Measurements from ENCODE around the gene LDLRAD4. TPM values are rescaled to one million over a fixed set of nuclear protein-coding genes. Genes with fewer than 3 reads are reported as not detected.

LDLRAD4 gene
- total and polyA plus RNA-seq, 9 of the 15 experiments (the other 6 are each of a cell fraction or from before 2014, with no cell fraction given) = 0.01 TPM; not detected in 8

DNA sequence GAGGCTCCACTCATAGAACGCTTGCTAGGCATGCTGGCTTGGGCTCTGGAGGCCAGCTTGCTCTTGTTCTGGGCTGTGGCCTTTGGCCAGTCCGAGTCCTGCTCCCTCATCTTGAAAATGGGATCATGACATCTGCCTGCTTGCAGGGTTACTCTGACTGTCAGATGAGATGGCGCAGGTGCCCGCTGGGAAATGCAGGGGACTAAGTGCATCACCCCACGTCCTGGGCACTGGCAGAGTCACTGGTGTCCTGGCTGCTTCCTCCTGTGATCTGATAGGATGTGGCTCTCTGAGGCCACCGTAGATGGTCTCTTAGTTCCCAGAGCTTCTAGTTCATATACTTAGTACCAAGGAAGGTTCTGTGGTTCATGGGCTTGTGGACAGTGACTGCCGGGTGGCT is 18.5 kb downstream of the LDLRAD4 start:
- no peaks in the 10 kb centered on the region for H3K9me1 ChIP-seq (ENCODE audit: control insufficient read depth, insufficient read depth, low read length)
- no peak overlapping the region; a peak in 1 of 4 replicates for H3K9ac ChIP-seq (ENCODE audit: insufficient read depth in 1 of 2, low read depth in 2 of 2, low read length in 2 of 2)
- no peak for FAIRE-seq
- in situ Hi-C loops (cut with MboI) (no loop called here), intact Hi-C loops (cut with micrococcal nuclease) (no loop called here)
- no peak overlapping the region for H3K4me2 ChIP-seq (ENCODE audit: insufficient read depth, low read length)
- no peak overlapping the region for H3K27ac ChIP-seq (ENCODE audit: extremely low read depth, low read depth, low read length)
- CTCF ChIA-PET (ENCODE audit: low intra/inter-chr PET ratio) = no interaction called here
- 0% methylated on average over 7 of the region's 7 CpGs for WGBS (ENCODE audit: insufficient coverage, low coverage, missing lambda C conversion rate)
- H3K9me3 ChIP-seq (replicated peaks; ENCODE audit: control insufficient read depth, insufficient read depth, low read depth, low read length) = no peaks in the 10 kb centered on the region
- TF ChIP-seq CSDE1 (IDR thresholded peaks at IDR 0.05) (no peak), ZNF174 (CRISPR knock-in tag; IDR thresholded peaks at IDR 0.05) (no peak)
- peaks cover 33 to 63% of the 10 kb centered on the region in 2 experiments; a peak in 4 of 5 replicates for H3K27me3 ChIP-seq (ENCODE audit: control insufficient read depth in 2 of 2, insufficient read depth in 2 of 2, low read length in 2 of 2)
- no peak overlapping the region for H2AFZ ChIP-seq (ENCODE audit: low read depth, low read length)
- H4K20me1 ChIP-seq (replicated peaks; ENCODE audit: control insufficient read depth, insufficient read depth, low read length) = peaks cover 5% of the 10 kb centered on the region
- no peak for DNase-seq (ENCODE audit: extremely low read depth in 1 of 4, low spot score in 3 of 4)
- no TSS peak for BruUV-seq (replicated peaks)
- no peak for ATAC-seq
- no peaks in the 10 kb centered on the region for H3K79me2 ChIP-seq (ENCODE audit: control insufficient read depth, insufficient read depth, low read length)
- no peaks in the 10 kb centered on the region for H3K36me3 ChIP-seq (ENCODE audit: control insufficient read depth, insufficient read depth, low read length)
- no peaks in the 10 kb centered on the region for H3K4me1 ChIP-seq (replicated peaks in 1 of 2; ENCODE audit: control insufficient read depth in 2 of 2, insufficient read depth in 2 of 2, low read length in 2 of 2)
- H3K4me3 ChIP-seq = no peak overlapping the region
- POLR2A ChIA-PET = interaction anchor here (1.3 kb wide), 1 partner anchor 12 kb away, joined by 4 read pairs; no protein-coding TSS in a partner anchor

DNA sequence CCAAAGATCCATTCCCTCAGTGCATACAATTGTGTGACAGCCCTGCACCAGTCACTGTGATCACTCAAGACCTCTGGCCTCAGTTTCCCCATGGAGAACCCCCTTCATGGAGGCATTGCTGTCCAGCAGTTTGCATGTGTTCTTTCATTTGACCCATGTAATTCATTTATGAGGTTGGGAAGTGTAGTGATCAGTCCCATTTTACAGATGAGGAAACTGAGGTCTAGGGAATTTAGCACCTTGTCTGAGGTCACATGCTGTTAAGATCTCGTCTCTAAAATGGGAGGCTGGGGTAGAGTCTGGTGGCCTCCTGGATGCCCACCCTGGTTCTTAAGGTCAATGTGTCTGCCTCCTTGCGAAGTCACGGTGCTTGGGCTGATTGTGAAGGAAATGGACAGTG is 19.1 kb downstream of the LDLRAD4 start:
- DNase-seq (ENCODE audit: extremely low read depth in 1 of 4, low spot score in 3 of 4) (no peak), FAIRE-seq (no peak), ATAC-seq (no peak)
- Histone ChIP-seq H3K4me2 (ENCODE audit: insufficient read depth, low read length) (no peak overlapping the region), H4K20me1 (replicated peaks; ENCODE audit: control insufficient read depth, insufficient read depth, low read length) (peaks cover 5% of the 10 kb centered on the region), H3K36me3 (ENCODE audit: control insufficient read depth, insufficient read depth, low read length) (no peaks in the 10 kb centered on the region), H3K9me1 (ENCODE audit: control insufficient read depth, insufficient read depth, low read length) (no peaks in the 10 kb centered on the region), H3K4me3 (no peak overlapping the region), H3K27ac (ENCODE audit: extremely low read depth, low read depth, low read length) (no peak overlapping the region), H3K79me2 (ENCODE audit: control insufficient read depth, insufficient read depth, low read length) (no peaks in the 10 kb centered on the region), H3K9ac (ENCODE audit: insufficient read depth in 1 of 2, low read depth in 2 of 2, low read length in 2 of 2) (no peak overlapping the region), H3K4me1 (replicated peaks in 1 of 2; ENCODE audit: control insufficient read depth in 2 of 2, insufficient read depth in 2 of 2, low read length in 2 of 2) (no peaks in the 10 kb centered on the region), H2AFZ (ENCODE audit: low read depth, low read length) (no peak overlapping the region), H3K27me3 (ENCODE audit: control insufficient read depth in 2 of 2, insufficient read depth in 2 of 2, low read length in 2 of 2) (peaks cover 32 to 58% of the 10 kb centered on the region in 2 experiments; a peak in 4 of 5 replicates), H3K9me3 (replicated peaks; ENCODE audit: control insufficient read depth, insufficient read depth, low read depth, low read length) (no peaks in the 10 kb centered on the region)
- in situ Hi-C loops (cut with MboI) = no loop called here
- 11% methylated on average over 3 of the region's 3 CpGs for WGBS (ENCODE audit: insufficient coverage, low coverage, missing lambda C conversion rate)
- BruUV-seq (replicated peaks) = no TSS peak
- POLR2A ChIA-PET = no interaction called here
- CTCF ChIA-PET (ENCODE audit: low intra/inter-chr PET ratio) = no interaction called here
- TF ChIP-seq, protein P1, sequence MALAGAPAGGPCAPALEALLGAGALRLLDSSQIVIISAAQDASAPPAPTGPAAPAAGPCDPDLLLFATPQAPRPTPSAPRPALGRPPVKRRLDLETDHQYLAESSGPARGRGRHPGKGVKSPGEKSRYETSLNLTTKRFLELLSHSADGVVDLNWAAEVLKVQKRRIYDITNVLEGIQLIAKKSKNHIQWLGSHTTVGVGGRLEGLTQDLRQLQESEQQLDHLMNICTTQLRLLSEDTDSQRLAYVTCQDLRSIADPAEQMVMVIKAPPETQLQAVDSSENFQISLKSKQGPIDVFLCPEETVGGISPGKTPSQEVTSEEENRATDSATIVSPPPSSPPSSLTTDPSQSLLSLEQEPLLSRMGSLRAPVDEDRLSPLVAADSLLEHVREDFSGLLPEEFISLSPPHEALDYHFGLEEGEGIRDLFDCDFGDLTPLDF (CRISPR knock-in tag; IDR thresholded peaks at IDR 0.05) = no peak
- TF ChIP-seq, protein P2, sequence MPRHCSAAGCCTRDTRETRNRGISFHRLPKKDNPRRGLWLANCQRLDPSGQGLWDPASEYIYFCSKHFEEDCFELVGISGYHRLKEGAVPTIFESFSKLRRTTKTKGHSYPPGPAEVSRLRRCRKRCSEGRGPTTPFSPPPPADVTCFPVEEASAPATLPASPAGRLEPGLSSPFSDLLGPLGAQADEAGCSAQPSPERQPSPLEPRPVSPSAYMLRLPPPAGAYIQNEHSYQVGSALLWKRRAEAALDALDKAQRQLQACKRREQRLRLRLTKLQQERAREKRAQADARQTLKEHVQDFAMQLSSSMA (CRISPR knock-in tag; IDR thresholded peaks at IDR 0.05) = no peak
- TF ChIP-seq RBM25 (IDR thresholded peaks at IDR 0.05; ENCODE audit: low read depth, low read length, severe bottlenecking) (peak; percentile 75), BCOR (IDR thresholded peaks at IDR 0.05) (0 out of 2 replicates have a peak, but pooled peaks have one; percentile 38)
- intact Hi-C loops (cut with micrococcal nuclease) = no loop called here

All from K562 (cell line).